ENCODE measurements around the gene GALNT9. TPM values are rescaled to one million over a fixed set of nuclear protein-coding genes. Genes with fewer than 3 reads are reported as not detected.

The GALNT9 gene
- polyA plus RNA-seq, 1 donor from 2014 or later: 13.5 TPM

DNA sequence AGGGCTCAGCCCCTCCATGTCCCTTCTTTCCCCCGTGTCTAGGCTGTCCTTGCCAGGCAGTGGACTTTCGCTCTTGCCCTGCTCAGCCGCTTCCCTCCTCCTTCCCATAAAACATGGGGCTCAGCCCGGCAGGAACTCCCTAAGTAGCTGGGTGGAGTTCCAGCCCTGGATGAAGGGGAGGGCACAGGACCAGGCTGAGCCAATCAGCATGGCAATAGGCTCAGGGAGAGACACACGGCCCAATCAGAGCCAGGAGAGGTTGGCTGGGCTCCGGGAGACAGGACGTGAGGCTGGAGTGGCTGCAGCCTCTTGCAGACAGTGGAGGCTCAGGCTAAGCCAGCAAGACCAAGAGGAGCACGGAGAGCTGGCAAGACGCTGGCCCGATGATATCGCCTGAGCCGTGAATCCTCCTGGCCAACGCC lies 54.3 kb downstream of the GALNT9 start:
- H3K27me3 ChIP-seq (ENCODE audit: insufficient read depth, low read depth, low read length): no peaks in the 10 kb centered on the region
- no peaks in the 10 kb centered on the region for H3K36me3 ChIP-seq (ENCODE audit: insufficient read depth, low read length)
- no peak overlapping the region for H3K27ac ChIP-seq (ENCODE audit: low read length)
- H4K20me1 ChIP-seq (ENCODE audit: insufficient read depth): no peaks in the 10 kb centered on the region
- TF ChIP-seq MXI1 (conservative IDR thresholded peaks at IDR 0.05; ENCODE audit: poor library complexity, severe bottlenecking) (no peak), EP300 (conservative IDR thresholded peaks at IDR 0.05; ENCODE audit: poor library complexity, severe bottlenecking) (no peak), SMC3 (conservative IDR thresholded peaks at IDR 0.05; ENCODE audit: poor library complexity) (no peak), POLR2AphosphoS5 (IDR thresholded peaks at IDR 0.05) (no peak), EZH2 (IDR thresholded peaks at IDR 0.05; ENCODE audit: borderline replicate concordance, insufficient read depth, low read length, poor library complexity, severe bottlenecking) (no peak), RAD21 (conservative IDR thresholded peaks at IDR 0.05) (no peak), TAF1 (IDR thresholded peaks at IDR 0.05; ENCODE audit: low read depth) (no peak)
- TF ChIP-seq, protein P1, sequence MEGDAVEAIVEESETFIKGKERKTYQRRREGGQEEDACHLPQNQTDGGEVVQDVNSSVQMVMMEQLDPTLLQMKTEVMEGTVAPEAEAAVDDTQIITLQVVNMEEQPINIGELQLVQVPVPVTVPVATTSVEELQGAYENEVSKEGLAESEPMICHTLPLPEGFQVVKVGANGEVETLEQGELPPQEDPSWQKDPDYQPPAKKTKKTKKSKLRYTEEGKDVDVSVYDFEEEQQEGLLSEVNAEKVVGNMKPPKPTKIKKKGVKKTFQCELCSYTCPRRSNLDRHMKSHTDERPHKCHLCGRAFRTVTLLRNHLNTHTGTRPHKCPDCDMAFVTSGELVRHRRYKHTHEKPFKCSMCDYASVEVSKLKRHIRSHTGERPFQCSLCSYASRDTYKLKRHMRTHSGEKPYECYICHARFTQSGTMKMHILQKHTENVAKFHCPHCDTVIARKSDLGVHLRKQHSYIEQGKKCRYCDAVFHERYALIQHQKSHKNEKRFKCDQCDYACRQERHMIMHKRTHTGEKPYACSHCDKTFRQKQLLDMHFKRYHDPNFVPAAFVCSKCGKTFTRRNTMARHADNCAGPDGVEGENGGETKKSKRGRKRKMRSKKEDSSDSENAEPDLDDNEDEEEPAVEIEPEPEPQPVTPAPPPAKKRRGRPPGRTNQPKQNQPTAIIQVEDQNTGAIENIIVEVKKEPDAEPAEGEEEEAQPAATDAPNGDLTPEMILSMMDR (IDR thresholded peaks at IDR 0.05; ENCODE audit: poor library complexity, severe bottlenecking): no peak
- TF ChIP-seq, protein P2, sequence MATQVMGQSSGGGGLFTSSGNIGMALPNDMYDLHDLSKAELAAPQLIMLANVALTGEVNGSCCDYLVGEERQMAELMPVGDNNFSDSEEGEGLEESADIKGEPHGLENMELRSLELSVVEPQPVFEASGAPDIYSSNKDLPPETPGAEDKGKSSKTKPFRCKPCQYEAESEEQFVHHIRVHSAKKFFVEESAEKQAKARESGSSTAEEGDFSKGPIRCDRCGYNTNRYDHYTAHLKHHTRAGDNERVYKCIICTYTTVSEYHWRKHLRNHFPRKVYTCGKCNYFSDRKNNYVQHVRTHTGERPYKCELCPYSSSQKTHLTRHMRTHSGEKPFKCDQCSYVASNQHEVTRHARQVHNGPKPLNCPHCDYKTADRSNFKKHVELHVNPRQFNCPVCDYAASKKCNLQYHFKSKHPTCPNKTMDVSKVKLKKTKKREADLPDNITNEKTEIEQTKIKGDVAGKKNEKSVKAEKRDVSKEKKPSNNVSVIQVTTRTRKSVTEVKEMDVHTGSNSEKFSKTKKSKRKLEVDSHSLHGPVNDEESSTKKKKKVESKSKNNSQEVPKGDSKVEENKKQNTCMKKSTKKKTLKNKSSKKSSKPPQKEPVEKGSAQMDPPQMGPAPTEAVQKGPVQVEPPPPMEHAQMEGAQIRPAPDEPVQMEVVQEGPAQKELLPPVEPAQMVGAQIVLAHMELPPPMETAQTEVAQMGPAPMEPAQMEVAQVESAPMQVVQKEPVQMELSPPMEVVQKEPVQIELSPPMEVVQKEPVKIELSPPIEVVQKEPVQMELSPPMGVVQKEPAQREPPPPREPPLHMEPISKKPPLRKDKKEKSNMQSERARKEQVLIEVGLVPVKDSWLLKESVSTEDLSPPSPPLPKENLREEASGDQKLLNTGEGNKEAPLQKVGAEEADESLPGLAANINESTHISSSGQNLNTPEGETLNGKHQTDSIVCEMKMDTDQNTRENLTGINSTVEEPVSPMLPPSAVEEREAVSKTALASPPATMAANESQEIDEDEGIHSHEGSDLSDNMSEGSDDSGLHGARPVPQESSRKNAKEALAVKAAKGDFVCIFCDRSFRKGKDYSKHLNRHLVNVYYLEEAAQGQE (IDR thresholded peaks at IDR 0.05; ENCODE audit: borderline replicate concordance): no peak
- no peaks in the 10 kb centered on the region for H3F3A ChIP-seq (ENCODE audit: insufficient read depth, low read length, poor library complexity, severe bottlenecking)
- H3K9ac ChIP-seq (ENCODE audit: low read length): no peak overlapping the region
- H3K4me3 ChIP-seq (ENCODE audit: low read length): no peak overlapping the region
- no peaks in the 10 kb centered on the region for H3K9me2 ChIP-seq (ENCODE audit: insufficient read depth, low read length)
- no peaks in the 10 kb centered on the region for H3K79me2 ChIP-seq (replicated peaks; ENCODE audit: insufficient read depth, low read length)
- H3K9me3 ChIP-seq (ENCODE audit: low read length): no peaks in the 10 kb centered on the region
- no peak overlapping the region for H2AFZ ChIP-seq (ENCODE audit: low read depth, low read length)
- no peak overlapping the region for H3K4me2 ChIP-seq (ENCODE audit: low read length)

DNA sequence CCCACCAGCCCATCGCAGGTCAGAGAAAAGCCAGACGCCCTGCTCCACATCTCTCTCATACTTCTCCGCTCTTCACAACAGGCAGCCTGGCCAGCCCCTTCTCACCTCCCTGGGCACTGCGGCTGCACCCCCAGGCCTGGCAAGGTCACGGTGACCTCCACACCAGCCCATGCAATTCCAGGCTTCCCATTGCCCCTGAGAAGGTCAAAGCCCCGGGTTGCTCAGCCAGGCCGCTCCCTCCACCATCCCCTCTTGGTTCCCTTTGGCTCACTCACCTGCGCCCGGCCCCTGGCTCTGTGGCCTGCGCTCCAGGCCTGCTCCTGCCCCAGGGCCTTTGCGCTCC lies 55.4 kb downstream of the GALNT9 start:
- Histone ChIP-seq H3K9ac (ENCODE audit: low read length) (no peak overlapping the region), H3K79me2 (replicated peaks; ENCODE audit: insufficient read depth, low read length) (no peaks in the 10 kb centered on the region), H3F3A (ENCODE audit: insufficient read depth, low read length, poor library complexity, severe bottlenecking) (no peaks in the 10 kb centered on the region), H3K9me2 (ENCODE audit: insufficient read depth, low read length) (no peaks in the 10 kb centered on the region), H3K27ac (ENCODE audit: low read length) (no peak overlapping the region), H4K20me1 (ENCODE audit: insufficient read depth) (no peaks in the 10 kb centered on the region), H3K4me3 (ENCODE audit: low read length) (no peak overlapping the region), H3K27me3 (ENCODE audit: insufficient read depth, low read depth, low read length) (no peaks in the 10 kb centered on the region), H3K36me3 (ENCODE audit: insufficient read depth, low read length) (no peaks in the 10 kb centered on the region), H3K4me2 (ENCODE audit: low read length) (no peak overlapping the region), H2AFZ (ENCODE audit: low read depth, low read length) (no peak overlapping the region), H3K9me3 (ENCODE audit: low read length) (no peaks in the 10 kb centered on the region)
- TF ChIP-seq, protein P2 (IDR thresholded peaks at IDR 0.05; ENCODE audit: borderline replicate concordance): no peak
- TF ChIP-seq SMC3 (conservative IDR thresholded peaks at IDR 0.05; ENCODE audit: poor library complexity): no peak
